LoVo (cell line): ENCODE measurements around the gene CNTN3.

ENCODE experiments used
- DNase-seq: peaks from one replicate; pipeline ENCODE4 v3.0.0-alpha.2; 2016; ENCODE audit warnings: low spot score

CNTN3 gene

DNA sequence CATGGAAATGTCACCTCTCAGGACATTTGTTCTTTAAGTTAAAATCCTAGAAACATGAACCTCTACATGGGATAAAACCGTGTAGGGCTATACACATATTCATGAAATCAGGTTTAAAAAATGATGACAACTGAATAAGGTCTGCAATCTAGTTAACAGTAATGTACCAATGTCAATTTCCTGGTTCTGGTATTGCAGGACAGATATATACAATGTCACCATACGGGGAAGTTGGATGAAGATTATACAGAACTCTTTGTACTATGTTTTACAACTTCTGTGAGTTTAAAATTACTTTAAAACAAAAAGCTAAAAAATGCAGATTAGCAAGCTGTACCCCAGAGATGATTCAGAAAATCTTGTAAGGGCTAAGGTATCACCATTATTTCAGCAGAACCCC, 6.7 kb downstream of the CNTN3 start:
- DNase-seq = no peak

DNA sequence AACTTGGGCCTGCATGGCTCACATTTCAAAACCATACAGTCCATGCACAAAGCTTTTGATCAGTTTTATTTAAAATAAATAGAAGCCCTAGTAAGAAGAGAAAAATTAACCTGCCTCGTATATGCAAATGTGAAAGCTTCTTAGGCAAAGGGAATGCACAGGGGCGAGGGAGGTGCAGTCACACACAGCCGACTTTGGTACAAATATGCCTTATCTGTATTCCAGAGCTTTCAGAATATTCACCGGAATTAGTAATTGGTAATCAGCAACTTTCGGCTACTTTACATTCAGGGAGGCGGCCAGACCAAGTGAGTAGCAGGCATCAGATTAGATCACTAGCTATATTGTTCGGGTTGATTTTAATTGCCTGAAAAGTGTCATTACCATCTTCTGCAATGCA, 7.5 kb downstream of the CNTN3 start:
- DNase-seq = no peak

- DNase-seq = no peak
Measured at GRCh38 chr3:74605437-74605836, 9.0 kb downstream of the CNTN3 start.

GRCh38 chr3:74603292-74603691, 11.2 kb downstream of the CNTN3 start:
- DNase-seq = no peak

- DNase-seq = no peak
Measured at GRCh38 chr3:74602471-74602870, 12.0 kb downstream of the CNTN3 start.

DNA sequence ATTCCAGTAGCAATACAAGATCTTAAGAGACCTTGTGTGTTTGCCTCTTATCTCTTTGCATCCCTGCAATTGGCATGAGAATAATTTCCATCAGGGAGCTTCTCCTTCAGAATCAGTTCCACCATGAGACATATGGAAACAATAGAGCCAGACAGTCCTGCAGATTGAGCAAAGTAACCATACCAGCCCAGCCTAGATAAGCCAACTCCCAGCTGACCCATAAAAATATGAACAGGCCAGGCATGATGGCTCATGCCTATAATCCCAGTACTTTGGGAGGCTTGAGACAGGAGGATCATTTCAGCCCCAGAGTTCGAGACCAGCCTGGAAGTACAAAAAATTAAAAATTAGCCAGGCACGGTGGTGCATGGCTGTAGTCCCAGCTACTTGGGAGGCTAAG, 12.7 kb downstream of the CNTN3 start:
- no peak for DNase-seq

- DNase-seq = no peak
Measured at GRCh38 chr3:74599564-74599963, 14.9 kb downstream of the CNTN3 start.

GRCh38 chr3:74593152-74593551, 21.3 kb downstream of the CNTN3 start:
- DNase-seq = no peak

GRCh38 chr3:74592359-74592758, 22.1 kb downstream of the CNTN3 start:
- no peak for DNase-seq

DNA sequence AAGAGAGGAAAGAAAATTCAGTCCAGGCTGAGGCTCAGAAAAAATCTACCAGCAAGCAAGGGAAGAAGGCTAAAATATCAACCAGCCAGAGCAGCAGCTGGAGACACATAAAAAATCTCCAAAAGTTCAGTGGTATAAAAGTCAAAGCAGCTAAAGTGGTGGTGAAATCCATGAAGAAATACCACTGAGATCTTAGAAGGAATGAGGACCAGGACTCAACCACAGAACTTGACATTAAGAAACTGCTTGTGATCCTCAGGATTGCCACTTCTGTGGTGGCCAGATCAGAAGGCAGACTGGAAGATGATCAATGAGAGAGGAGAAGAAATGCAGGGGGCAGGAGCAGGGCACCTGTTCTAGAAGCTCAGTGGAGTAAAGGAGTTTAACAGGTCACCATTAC, 22.5 kb downstream of the CNTN3 start:
- DNase-seq = no peak

GRCh38 chr3:74591342-74591741, 23.1 kb downstream of the CNTN3 start:
- no peak for DNase-seq

GRCh38 chr3:74590620-74591262, 23.7 kb downstream of the CNTN3 start:
- DNase-seq = no peak

DNA sequence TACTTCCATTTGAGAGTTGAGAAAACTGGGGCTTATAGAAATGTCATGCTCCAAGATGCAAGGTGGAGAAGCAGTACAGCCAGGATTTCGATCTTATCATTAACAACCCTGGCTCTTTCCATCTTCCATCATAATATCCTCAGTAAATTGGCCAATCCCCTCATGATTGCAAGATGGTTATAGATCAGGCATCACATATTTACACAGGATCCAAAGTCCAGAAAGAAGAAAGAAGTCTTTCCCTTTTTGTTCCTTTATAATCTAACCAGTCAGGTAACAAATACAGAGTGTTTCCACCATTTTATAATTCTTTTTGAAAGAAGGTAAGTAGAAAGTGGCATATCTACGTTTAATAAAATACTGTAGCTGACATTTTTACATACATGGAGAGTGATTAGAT, 29.7 kb downstream of the CNTN3 start:
- no peak for DNase-seq

- no peak for DNase-seq
Measured at GRCh38 chr3:74582982-74583381, 31.5 kb downstream of the CNTN3 start.

DNA sequence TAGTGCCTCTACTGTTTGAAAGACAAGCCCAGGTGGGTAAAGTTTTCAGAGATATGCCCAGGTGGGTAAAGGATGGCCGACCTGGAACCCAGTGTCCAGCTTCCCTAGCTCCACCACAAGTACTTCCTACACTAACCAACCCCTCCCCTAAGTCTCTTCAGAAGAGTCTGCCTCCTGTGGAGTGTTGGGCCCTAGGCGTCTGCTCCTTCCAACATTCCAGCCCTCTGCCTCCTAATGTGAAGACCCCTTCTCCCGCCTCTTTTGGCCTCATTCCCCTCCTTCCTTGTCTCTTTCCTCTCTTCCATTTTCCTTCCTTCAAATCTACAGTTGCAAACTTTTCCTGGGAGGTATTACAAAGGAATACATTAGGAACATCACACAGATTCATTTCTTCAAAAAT, 38.6 kb downstream of the CNTN3 start:
- no peak for DNase-seq

DNA sequence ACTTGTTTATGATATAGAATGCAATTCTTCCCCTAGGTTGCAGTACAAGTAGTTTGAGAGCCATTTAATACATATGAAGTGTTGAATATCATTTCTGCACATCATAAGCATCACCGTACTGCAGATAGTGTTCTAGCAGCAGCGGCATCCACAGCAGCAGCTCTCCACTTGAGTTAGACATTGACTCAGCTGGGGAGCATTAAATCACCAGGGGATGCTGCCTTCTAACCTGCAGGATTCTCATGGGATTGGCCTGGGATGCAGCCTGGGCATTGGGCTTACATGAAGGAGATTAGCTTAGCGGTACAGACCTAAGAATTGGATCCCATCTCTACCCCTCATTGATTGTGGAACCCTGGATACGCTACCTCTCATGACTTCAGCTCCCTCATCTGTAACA, 43.3 kb downstream of the CNTN3 start:
- DNase-seq = no peak
